PFSK-1 (cell line): Measurements from ENCODE around the gene PTPRN2.

Source experiments
- FOXP2 ChIP-seq: optimal IDR thresholded peaks from 2 replicates; pipeline ENCODE3; 2011; ENCODE audit warnings: borderline replicate concordance, control low read depth, inconsistent platforms; ENCODE audit not compliant: insufficient read depth; ENCODE audit errors: extremely low read length, extremely low read depth
- POLR2AphosphoS5 ChIP-seq: IDR thresholded peaks from 2 replicates; pipeline ENCODE4 v1.6.1; 2012; ENCODE audit warnings: low read depth, mild to moderate bottlenecking, control low read depth, low read length, moderate library complexity
- REST ChIP-seq, 2 experiments: IDR thresholded peaks; 2 replicates each; pipeline versions ENCODE4 v1.6.1 to v1.8.0; 2011 to 2012; ENCODE audit warnings: low read depth in 2 of 2, low read length in 2 of 2, control low read depth in 1 of 2, inconsistent platforms in 1 of 2, mild to moderate bottlenecking in 1 of 2, moderate library complexity in 1 of 2; ENCODE audit not compliant: insufficient read depth in 1 of 2
- SIN3A ChIP-seq: IDR thresholded peaks from 2 replicates; pipeline ENCODE4 v1.6.1; 2012; ENCODE audit warnings: mild to moderate bottlenecking, low read length, moderate library complexity, borderline replicate concordance; ENCODE audit not compliant: insufficient read depth
- TAF1 ChIP-seq: IDR thresholded peaks from 2 replicates; pipeline ENCODE4 v1.6.1; 2012; ENCODE audit warnings: low read length, control low read depth, borderline replicate concordance; ENCODE audit not compliant: insufficient read depth

The PTPRN2 gene

GRCh38 chr7:158112571-158113320 is 474.9 kb downstream of the PTPRN2 start:
- TF ChIP-seq REST (IDR thresholded peaks at IDR 0.05; ENCODE audit: insufficient read depth in 1 of 2, low read depth in 2 of 2, low read length in 2 of 2) (no peak), SIN3A (no peak), FOXP2 (no peak), POLR2AphosphoS5 (no peak), TAF1 (no peak)

- TF ChIP-seq REST (IDR thresholded peaks at IDR 0.05; ENCODE audit: insufficient read depth in 1 of 2, low read depth in 2 of 2, low read length in 2 of 2): no peak
- TF ChIP-seq SIN3A: no peak
- TF ChIP-seq TAF1: no peak
Measured at GRCh38 chr7:158111906-158112570, 475.6 kb downstream of the PTPRN2 start.

GRCh38 chr7:158111049-158111751 is 476.4 kb downstream of the PTPRN2 start:
- TF ChIP-seq FOXP2: no peak
- no peak for TF ChIP-seq POLR2AphosphoS5
- TF ChIP-seq REST (IDR thresholded peaks at IDR 0.05; ENCODE audit: insufficient read depth in 1 of 2, low read depth in 2 of 2, low read length in 2 of 2): no peak
- no peak for TF ChIP-seq TAF1
- TF ChIP-seq SIN3A: no peak

GRCh38 chr7:158110661-158111048 is 477.0 kb downstream of the PTPRN2 start:
- TF ChIP-seq FOXP2: no peak
- no peak for TF ChIP-seq SIN3A
- TF ChIP-seq REST (IDR thresholded peaks at IDR 0.05; ENCODE audit: insufficient read depth in 1 of 2, low read depth in 2 of 2, low read length in 2 of 2): no peak
- TF ChIP-seq POLR2AphosphoS5: no peak
- TF ChIP-seq TAF1: no peak
